COLO668 (cell line): Measurements from ENCODE around the gene PTGER2.

Source experiments
- DNase-seq: peaks from one replicate; lab custom pipeline; 2025; ENCODE audit not compliant: unreplicated experiment; lab: John Stamatoyannopoulos, UW

PTGER2 gene

DNA sequence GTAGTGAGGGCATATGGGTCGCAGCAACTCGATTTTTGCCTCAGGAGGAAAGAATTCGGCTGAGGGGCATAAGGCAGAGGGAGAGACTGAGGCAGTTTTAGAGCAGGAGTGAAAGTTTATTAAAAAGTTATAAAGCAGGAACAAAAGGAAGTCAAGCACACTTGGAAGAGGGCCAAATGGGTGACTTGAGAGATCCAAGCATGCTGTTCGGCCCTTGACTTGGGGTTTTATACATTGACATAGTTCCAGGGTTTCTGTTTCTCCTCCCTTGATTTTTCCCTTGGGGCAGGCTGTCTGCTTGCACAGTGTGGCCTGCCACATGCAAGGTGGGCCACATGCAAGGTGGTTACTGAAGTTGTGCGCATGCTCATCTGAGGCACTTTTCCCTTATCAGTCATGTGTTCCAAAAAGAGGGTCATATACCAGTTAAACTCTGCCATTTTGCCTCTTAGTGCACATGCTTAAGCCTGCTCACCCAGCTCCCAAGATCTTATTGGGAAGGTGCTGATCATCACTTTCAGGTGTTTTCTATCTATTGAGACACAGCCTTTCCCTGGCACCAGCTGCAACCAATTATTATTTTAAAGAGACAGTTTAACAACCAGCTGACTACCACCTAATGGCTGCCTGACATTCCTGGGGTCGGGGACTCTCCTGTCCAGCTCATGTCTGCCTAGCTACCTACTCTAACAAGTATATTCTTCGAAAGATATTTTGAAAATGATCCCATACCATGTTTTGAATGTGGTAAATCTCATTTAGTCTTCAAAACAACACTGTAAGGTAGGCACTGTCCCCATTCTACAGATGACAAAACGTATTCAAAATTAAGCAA, 19.9 kb downstream of the PTGER2 start:
- no peak for DNase-seq

DNA sequence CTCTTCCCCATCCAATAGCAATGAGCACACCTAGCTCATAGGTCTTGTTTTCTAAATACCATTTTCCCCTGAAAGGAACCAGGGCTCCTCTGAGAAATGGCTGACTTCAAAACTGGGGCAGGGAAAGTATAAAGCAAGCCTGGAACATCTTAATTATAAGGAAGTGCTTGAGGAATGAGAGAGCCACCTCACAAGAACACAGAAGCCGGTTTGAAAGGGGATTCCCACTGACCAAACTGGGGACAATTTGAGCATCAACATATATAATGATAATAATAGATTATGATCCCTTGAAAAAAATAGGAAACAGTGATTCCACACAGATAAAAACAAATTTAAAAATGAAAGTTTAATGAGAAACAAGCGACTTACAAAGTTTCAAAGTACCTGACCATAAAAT, 22.1 kb downstream of the PTGER2 start:
- no peak for DNase-seq

DNA sequence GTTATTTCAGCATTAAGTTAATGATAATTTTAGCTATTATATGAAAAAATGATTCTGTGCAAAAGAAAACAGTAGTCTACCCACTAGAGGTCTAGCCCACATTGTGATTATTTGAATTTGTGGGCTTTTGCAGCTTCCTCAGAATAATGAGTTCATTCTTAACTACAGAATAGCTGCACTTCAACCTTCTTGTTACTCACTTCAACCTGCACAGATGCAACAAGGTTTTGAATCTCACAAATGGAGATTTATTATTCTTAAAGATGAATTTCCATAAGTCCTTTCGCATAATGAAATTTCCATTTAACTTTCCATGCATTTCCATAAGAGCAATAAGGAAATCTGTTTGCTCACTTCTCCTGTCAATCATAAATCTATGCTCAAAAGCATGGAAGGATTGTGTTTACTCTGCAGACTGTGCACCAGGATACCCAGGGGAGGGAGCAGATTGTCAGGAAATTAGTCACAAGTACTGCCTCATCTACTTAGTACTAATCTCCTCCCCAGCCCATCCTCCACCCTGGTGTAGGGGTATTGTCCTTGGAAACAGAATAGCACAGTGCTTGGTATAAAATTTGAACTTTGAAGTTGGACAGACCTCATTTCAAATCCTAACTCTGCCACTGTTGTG, 24.1 kb downstream of the PTGER2 start:
- DNase-seq: no peak

DNA sequence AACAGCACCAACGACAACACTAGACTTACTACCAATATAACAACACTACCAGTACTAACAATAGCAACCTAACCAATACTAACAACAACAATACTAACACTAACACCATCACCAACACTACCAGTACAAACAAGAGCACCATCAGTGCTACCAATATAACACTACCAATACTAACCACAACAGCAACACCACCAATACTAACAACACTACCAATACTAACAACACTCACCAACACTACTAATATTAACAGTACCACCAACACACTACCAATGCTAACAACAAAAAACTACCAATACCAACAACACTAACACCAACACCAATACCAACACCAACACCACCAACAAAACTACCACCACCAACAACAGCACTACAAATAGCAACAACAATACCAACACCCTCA, 25.1 kb downstream of the PTGER2 start:
- no peak for DNase-seq

DNA sequence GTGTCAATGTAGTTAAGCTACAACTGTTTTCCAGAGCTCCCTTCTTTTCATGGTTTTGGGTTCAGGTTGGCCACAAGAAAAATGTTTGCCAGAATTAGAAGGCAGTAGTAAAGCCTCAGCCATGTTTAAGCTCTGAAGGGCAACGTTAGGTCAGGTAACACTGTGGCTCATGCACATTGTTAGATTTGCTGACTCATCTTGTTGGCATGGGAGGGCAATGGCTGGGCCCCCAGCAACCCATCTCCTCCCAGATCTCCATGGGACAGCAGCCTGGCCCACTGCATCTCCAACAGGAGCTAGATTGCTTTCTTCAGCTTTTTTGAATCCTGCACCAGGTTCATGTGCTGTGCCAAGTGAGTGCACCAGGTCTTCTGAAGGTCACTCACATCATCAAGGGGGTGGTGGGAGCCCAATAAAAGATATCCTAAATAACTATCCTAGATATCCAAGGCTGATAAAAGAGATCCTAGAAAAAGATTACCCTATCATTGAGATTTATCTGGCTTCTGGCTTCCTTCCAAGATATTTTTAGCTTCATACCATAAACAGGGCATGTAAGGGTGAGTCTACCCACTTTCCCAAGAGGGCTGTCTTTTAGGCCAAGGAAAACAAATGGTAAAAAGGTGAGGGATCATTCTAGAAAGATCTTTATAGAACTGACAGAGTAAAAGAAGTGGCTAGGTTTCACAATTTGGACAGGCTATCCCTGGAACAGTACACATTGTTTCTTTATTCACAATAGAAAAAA, 28.9 kb downstream of the PTGER2 start:
- DNase-seq: no peak

DNA sequence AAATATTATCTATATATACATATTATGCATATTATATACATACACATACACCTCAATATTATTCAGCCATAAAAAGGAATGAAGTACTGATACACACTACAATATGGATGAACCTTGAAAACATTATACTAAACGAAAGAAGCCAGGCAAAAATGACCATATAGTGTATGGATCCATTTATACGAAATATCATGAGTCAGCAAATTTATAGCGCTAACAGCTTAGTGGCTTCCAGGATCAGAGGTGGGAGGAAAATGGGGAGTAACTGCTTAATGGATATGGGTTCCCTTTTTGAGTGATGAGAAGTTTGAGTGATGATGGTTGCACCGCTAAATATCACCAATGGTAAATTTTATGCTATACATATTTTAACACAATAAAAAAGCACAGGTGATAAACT, 32.7 kb downstream of the PTGER2 start:
- DNase-seq: no peak

DNA sequence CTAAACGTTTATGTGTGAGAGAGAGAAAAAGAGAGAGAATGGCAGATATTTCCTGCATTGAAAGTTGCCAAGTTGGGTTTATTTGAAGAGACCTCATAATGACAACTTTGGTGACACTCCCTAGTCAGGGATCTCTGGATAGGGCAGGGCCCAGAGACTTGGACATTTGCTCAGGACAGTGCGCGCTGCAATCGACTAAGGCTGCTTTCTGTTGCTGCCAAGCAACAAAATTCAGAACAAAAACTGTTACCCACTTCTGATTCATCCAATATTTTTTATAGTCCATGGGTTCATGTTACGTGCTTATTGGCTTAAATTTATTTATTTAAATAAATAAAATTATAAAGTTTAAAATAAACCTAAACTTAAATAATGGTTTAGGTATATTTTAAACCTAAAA, 34.2 kb downstream of the PTGER2 start:
- no peak for DNase-seq

DNA sequence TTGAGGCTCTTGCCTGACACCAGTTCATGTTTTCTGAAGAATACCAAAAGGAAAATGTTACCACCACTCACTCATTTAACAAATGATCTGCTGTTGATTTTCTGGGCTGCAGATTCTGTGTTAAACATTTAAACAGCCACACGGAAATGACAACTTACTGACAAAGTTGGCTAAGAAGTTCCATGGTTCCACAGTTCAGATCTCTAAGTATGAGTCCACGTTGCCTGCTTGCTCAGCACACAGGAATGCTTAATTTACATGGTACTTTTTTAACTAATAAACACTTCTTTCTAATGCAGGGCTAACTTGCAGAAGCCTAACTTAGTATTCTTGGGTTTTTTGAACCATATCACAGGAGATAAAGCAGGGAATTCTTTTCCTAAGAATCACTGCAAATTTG, 34.7 kb downstream of the PTGER2 start:
- DNase-seq: no peak

DNA sequence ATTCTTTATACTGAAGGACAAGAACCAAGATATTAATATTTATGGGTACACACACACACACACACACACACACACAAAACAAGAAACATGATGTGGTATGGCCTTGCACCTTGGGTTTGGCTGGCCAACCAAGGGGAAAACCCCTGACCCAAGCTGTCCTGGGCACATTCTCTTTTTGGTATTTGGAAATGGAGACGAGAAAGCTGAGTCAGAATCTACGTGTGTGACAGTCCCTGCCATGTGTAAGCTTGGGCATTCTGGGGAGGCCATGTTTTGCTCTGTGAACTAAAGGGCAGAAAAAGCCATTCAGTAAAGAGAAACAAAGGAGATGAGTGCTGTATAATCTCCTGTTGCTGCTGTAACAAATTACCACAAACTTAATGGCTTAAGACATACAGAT, 35.6 kb downstream of the PTGER2 start:
- DNase-seq: no peak

DNA sequence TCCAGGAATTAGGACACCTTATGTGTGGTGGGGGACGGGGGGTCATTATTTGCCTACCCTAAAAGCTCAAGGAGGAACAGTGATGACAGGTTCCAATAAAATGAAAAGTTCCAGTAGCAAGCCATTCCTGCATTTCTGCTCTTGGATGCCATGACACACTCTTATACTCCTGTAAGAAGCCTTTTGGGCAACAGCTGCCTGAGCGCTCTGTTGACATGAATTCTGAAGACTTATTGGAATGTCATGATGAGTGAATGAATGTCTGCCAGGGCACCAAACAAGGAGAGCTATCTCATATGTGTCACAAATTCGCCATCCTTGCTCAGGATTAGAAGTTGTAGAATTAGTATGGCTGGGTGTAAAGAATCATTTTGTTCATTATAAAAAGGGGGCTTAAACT, 36.3 kb downstream of the PTGER2 start:
- no peak for DNase-seq

DNA sequence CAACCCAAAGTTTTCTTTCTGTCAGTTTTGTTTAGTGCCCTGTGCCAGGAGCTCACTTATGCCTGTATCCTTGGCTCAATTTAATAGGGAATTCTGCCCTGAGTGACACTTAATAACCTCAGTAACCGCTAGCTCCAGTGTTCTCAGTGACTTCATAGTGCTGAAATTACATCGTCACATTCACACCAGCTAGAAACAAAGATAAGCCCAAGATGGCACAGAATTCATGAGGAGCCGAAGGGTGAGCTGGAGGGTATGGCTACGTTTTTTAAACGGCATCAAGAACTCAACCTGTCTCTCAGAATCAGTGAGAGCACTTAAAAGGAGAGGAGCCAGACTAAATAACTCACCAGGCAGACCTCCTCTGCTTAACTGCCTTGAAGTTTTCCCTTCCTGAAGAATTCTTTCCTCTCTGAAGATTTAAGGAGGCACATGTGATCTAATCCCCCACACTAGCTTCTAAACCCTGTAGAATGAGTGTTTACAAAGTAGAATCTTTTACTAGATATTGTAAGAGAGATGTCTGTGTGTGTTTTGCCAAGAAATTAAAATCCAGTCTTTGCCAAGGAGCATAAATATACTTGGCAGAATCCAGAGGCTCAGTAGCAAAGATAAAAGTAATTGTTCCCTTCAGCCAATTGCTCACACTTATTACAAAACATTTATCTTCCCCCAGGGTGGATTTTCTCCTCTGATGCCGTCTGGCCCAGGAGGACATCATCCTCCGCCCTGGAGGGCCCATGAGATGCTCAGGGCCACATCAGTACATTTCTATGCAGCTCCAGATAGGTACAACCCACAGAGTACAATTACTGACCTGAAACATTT, 37.3 kb downstream of the PTGER2 start:
- DNase-seq: no peak

DNA sequence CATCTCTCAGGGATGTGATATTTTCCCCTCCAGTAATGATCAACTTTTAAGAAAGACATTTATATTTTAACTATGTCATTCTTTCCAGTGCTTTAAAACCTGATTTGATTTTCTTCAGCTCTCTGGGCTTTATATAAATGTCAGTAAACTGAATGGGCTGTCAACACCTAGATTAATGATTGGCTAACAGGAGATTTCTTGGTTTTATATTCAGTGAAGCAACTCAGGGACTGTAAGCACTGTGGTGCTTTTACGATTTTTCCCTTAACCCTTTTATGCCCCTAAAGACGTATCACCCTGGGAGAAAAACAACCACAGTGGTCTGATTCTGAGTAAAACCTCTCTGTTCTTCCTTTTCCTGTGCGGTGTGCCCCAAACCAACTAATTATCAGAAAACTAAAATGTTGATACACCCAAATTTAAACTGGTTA, 38.0 kb downstream of the PTGER2 start:
- no peak for DNase-seq

DNA sequence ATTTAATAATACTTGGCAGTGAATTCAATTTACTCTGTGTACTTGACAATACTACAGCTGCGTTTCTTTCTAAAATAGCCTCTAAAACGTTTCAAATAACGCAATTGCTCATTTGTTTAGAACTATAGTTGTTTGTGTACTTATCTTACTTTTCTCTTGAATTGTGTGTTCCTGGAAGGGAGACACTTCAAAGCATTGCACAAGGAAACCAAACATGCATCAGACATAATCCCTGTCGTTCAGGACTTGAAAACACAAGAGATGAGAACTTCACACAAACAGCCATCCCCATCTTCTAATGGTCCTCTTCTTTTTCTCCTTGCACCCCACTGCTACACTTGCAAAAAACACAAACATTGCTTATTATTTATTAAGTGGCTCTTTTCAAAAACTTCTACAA, 38.5 kb downstream of the PTGER2 start:
- DNase-seq: no peak

DNA sequence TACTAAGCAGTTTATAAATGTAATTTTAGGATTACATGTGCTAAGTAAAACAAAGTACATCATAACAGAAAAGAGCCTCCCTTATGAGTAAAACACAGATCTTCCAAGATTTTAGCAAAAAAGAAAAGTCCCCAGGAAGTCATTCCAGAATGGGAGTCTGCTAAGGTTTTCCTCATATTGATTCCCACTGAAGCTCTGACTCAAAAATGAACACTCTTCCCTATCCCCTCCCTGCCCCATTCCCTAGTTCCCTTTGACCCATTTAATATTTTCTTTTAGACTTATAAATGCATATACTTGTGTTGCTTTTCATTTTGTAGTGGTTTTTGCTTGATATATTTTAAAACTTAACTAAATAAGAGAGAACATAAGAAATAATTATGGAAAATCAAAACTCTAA, 40.1 kb downstream of the PTGER2 start:
- DNase-seq: no peak

DNA sequence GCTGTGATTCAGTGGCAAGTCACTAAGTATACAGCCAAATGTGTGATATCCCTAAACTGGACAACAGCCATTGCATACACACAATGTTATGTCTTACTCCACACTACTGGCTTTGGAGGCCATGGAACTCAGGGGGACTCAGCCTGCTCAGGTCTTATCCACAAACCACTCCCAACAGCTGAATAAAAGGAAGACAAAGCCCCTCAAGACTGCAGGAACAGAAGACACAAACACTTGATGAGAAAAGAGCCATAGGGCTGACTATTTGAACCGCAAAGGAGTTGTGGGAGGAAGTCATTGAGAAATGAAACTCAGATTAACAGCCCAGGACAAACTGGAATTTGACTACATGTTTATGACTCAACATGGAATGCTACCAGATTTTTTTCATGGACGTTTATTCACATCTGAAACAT, 40.9 kb downstream of the PTGER2 start:
- DNase-seq: no peak

DNA sequence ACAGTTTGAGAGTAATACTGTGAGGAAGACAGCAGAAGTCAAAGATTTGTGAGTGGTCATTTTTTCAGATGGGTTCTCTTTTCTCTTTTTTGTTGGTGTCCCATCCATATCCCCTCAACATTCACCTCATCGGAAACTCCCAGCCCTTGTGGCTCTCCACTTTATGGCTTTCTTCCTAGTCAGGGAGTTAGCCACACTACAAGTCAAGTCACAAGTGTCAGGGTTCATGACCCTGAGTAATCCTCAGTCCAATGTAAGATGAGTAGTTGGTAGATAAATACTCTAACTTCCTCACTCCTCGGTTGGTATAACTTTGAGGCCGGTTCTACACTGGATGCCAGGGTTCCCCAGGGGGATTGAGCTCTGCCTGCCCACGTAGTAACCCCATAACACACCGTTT, 41.4 kb downstream of the PTGER2 start:
- no peak for DNase-seq

DNA sequence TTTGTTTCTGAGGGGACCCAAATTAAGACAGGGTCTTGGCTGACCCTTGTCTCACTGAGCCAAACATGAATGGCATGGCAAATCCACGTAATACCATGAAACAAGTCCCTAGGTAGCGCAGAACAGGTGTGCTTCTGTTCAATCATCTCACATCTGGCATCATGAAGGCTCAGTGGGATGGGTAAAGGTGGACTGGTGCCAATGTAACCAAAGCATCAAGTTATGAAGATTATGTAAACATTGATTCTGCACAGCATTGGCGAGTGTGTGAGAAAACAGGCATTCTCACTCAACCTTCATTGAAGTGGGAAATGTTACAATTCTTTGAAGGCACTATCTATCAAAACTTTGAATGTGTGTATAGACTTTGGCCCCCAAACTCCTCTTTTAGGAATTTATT, 41.9 kb downstream of the PTGER2 start:
- DNase-seq: peak; percentile 66

DNA sequence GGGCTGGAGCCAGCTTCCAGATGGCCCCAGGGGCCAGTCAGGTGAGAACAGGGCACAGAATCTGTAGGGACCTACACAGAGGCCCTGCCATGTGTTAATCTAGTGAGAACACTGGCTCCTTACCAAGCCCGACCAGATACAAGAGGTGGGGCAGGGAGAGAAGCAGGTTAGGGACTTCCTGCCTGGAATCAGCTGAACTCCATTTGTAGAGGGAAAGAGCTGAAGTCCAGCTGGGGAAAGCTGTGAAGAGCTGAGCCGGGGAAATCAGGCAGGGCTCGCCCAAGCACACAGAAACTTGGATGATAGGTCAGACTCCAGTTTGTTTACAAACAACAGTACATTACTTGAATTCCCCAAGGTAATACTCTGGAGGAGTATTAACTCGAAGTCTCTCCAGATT, 46.7 kb downstream of the PTGER2 start:
- DNase-seq: no peak

DNA sequence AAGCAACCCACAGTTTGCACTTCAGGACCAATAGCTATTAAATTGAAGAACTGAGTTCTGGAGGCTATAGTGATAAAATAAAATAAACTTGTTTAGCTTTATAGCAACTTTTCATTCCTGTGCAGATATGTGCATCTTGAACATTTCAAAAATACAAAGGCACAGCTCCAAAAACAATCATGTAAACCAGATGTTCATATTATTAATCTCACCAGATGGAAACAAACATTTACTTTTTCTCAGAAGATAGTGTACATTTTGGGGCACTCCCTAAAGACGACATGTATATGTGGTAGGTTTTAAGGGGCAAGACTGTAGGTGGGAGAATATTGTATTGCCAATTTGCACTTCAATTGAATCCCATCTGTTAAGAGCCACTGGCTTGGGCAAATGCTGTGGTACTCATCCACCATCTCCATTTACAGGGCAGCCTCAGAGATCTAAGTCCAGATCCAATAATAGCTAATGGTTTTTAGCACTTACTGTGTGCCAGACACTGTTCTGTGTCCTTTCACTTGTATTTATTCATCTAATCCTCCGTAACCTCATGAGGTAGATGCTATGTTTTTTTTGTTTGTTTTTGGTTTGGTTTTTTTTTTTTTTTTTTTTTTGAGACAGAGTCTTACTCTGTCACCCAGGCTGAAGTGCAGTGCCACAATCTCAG, 49.1 kb downstream of the PTGER2 start:
- DNase-seq: no peak

DNA sequence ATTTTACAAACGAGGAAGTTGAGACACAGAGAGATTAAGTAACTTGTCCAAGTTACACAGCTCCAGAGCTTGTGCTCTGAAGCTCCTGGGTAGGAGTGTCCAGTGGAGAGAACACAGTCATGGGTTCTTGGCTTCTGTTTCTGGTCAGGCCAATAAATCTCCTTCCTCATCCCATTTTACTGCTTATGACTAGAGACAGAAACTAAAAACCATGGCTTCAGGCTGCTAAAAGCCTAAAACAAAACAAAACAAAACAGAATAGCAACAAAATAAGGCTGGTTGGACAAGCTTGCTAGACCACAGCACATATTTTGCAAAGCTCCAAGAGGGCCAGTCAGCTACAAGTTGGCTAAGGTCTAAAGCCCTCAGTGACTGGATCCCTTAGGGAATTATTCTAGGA, 49.8 kb downstream of the PTGER2 start:
- DNase-seq: no peak

DNA sequence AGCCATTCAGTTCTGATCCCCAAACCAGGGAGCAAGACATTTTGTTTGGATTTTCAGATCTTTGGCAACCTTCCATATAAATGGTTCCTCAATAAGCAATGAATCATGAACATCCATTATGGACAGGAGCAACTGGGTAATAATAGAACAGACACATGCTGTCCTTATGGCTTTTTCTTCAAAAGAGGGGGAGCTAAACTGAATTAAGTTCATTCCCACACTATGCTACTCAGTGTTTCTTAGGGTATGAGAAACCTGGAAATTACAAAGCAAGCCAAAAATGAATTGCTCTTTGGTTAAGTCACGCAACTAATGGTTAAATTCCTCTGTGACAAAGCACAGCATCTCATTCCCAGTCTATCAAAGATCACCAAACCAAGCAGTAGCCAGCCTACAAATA, 51.0 kb downstream of the PTGER2 start:
- no peak for DNase-seq
